HepG2 (cell line): ENCODE results near the gene WDR37. TPM values are rescaled to one million over a fixed set of nuclear protein-coding genes. Genes with fewer than 3 reads are reported as not detected.

Experiments used
- ATAC-seq: fragments of 200-7000 bp; cut with Tn5 transposase; 3 replicates; pipeline ENCODE4 v1.9.1; 2020; ENCODE audit warnings: mild to moderate bottlenecking, moderate library complexity
- BruUV-seq: library from RNA; stranded (reverse); fragments of 400-500 nt; replicated peaks from 2 replicates; lab custom pipeline; 2021; lab: Mats Ljungman, UMichigan
- CTCF ChIA-PET: fragments of 300-600 bp; formaldehyde crosslinking; extraction: SDS; loops from one replicate; lab custom pipeline; 2021; ENCODE audit warnings: low total read pairs, inconsistent platforms, low intra/inter-chr PET ratio; lab: Yijun Ruan, JAX
- POLR2A ChIA-PET: fragments of 350-600 bp; sonication (Branson Sonifier 250); formaldehyde crosslinking; loops from one replicate; lab custom pipeline; 2020; ENCODE audit warnings: antibody characterized with exemption, inconsistent platforms; lab: Yijun Ruan, JAX
- DNase-seq: peaks from one replicate; pipeline ENCODE4 v3.0.0-alpha.2; 2015; ENCODE audit warnings: low spot score
- FAIRE-seq: peaks from 3 replicates; lab custom pipeline; 2011; peaks lifted over from hg19 to GRCh38; lab: Jason Lieb, UNC
- H2AFZ ChIP-seq: one replicate; pipeline ENCODE4 v1.6.1; 2011; ENCODE audit warnings: low read length, inconsistent platforms
- H3K27ac ChIP-seq: fragments of 300-600 bp; 3 replicates; pipeline ENCODE4 v1.8.0; 2011; ENCODE audit warnings: mixed run types, mild to moderate bottlenecking, mixed read lengths, low read length, inconsistent platforms; ENCODE audit not compliant: insufficient read depth; ENCODE audit errors: extremely low read length
- H3K27me3 ChIP-seq, 2 experiments: fragments of 200-600 bp in 1 of 2; 2 replicates in 1 of 2; 3 replicates in 1 of 2; pipeline versions ENCODE4 v1.6.0 to v1.8.0; 2011; ENCODE audit warnings: low read length in 2 of 2, mild to moderate bottlenecking in 2 of 2, moderate library complexity in 2 of 2, inconsistent platforms in 1 of 2; ENCODE audit not compliant: insufficient read depth in 2 of 2, control insufficient read depth in 1 of 2
- H3K36me3 ChIP-seq, 2 experiments: fragments of 200-600 bp in 1 of 2; replicated peaks in 1 of 2; 2 replicates in 1 of 2; 3 replicates in 1 of 2; pipeline versions ENCODE4 v1.5.1 to v1.8.0; 2011; ENCODE audit warnings: low read length in 2 of 2, inconsistent platforms in 1 of 2; ENCODE audit not compliant: insufficient read depth in 2 of 2, control insufficient read depth in 1 of 2
- H3K4me1 ChIP-seq: 2 replicates; pipeline ENCODE4 v1.5.1; 2012; ENCODE audit warnings: low read length, inconsistent platforms; ENCODE audit not compliant: insufficient read depth
- H3K4me2 ChIP-seq: 2 replicates; pipeline ENCODE4 v1.6.0; 2011; ENCODE audit warnings: low read depth, low read length, inconsistent platforms
- H3K4me3 ChIP-seq, 3 experiments: fragments of 200-600 bp in 1 of 3; sonication (generic), shearing (Covaris generic) in 1 of 3; replicated peaks in 1 of 3; 2 replicates each; pipeline ENCODE4 v1.5.1; 2011 to 2016; ENCODE audit warnings: low read length in 3 of 3, inconsistent platforms in 2 of 3, low read depth in 2 of 3, mild to moderate bottlenecking in 2 of 3, control low read depth in 1 of 3, mixed read lengths in 1 of 3; ENCODE audit not compliant: insufficient read depth in 1 of 3
- H3K79me2 ChIP-seq: one replicate; pipeline ENCODE4 v1.6.1; 2011; ENCODE audit warnings: low read length, inconsistent platforms; ENCODE audit not compliant: insufficient read depth
- H3K9ac ChIP-seq: 2 replicates; pipeline ENCODE4 v1.6.0; 2011; ENCODE audit warnings: mild to moderate bottlenecking, low read depth, low read length, inconsistent platforms; ENCODE audit not compliant: insufficient read depth
- H3K9me3 ChIP-seq: 2 replicates; pipeline ENCODE4 v1.5.1; 2012; ENCODE audit warnings: mild to moderate bottlenecking, low read length
- H4K20me1 ChIP-seq: 2 replicates; pipeline ENCODE4 v1.6.0; 2011; ENCODE audit warnings: inconsistent platforms, mild to moderate bottlenecking, low read length, moderate library complexity; ENCODE audit not compliant: insufficient read depth
- ETV5 ChIP-seq: IDR thresholded peaks from 2 replicates; pipeline ENCODE4 v1.6.1; 2018; ENCODE audit warnings: missing biosample characterization, missing genetic modification reagents, inconsistent platforms, borderline replicate concordance
- GABPB1 ChIP-seq: IDR thresholded peaks from 2 replicates; pipeline ENCODE4 v1.6.1; 2016; ENCODE audit warnings: mild to moderate bottlenecking, missing genetic modification reagents, moderate library complexity, missing compliant biosample characterization
- KDM1A ChIP-seq: IDR thresholded peaks from 2 replicates; pipeline ENCODE4 v1.6.1; 2016; ENCODE audit warnings: missing compliant biosample characterization
- KDM2A ChIP-seq: sonication (generic); formaldehyde crosslinking; IDR thresholded peaks from 2 replicates; pipeline ENCODE4 v1.4.0; 2020; ENCODE audit warnings: low read depth, missing genetic modification reagents, borderline replicate concordance
- MED8 ChIP-seq: sonication (generic); formaldehyde crosslinking; IDR thresholded peaks from 2 replicates; pipeline ENCODE4 v1.8.1; 2023; ENCODE audit warnings: mild to moderate bottlenecking, missing genetic modification reagents; ENCODE audit not compliant: insufficient replicate concordance
- MIER3 ChIP-seq: IDR thresholded peaks from 2 replicates; pipeline ENCODE4 v1.6.1; 2016; ENCODE audit warnings: missing compliant biosample characterization, borderline replicate concordance
- MZF1 ChIP-seq: sonication (generic); formaldehyde crosslinking; IDR thresholded peaks from 2 replicates; pipeline ENCODE4 v1.8.1; 2023; ENCODE audit warnings: mild to moderate bottlenecking, missing genetic modification reagents, borderline replicate concordance
- PHF8 ChIP-seq: sonication (generic); formaldehyde crosslinking; IDR thresholded peaks from 2 replicates; pipeline ENCODE4 v1.5.0; 2020; ENCODE audit warnings: missing genetic modification reagents
- TARDBP ChIP-seq: sonication (generic); formaldehyde crosslinking; IDR thresholded peaks from 2 replicates; pipeline ENCODE4 v1.8.0; 2022; ENCODE audit warnings: mild to moderate bottlenecking, missing genetic modification reagents
- ZNF18 ChIP-seq: sonication (generic); formaldehyde crosslinking; IDR thresholded peaks from 2 replicates; pipeline ENCODE4 v1.8.0; 2022; ENCODE audit warnings: mild to moderate bottlenecking, missing genetic modification reagents; ENCODE audit not compliant: insufficient replicate concordance
- ZSCAN21 ChIP-seq: sonication (generic); formaldehyde crosslinking; IDR thresholded peaks from 2 replicates; pipeline ENCODE4 v1.8.0; 2022; ENCODE audit warnings: mild to moderate bottlenecking, missing genetic modification reagents, moderate library complexity, borderline replicate concordance
- WGBS: methylation state at CpG from one replicate; pipeline ENCODE4 v1.1.6; 2017; ENCODE audit warnings: low lambda C conversion rate; 5-methylcytosine and 5-hydroxymethylcytosine counted together
- in situ Hi-C: cut with HindIII; loops from 2 replicates; pipeline ENCODE4 v1.10.0; 2017; ENCODE audit warnings: low pct_unique_long_range_greater_than_20kb; ENCODE audit not compliant: extremely low pct_ligation_motif_present
- intact Hi-C: fragments of 100-400 bp; cut with micrococcal nuclease; formaldehyde crosslinking; loops from one replicate; pipeline ENCODE4 v1.10.0; 2022; ENCODE audit not compliant: unreplicated experiment
- polyA plus RNA-seq, 8 experiments: library from polyadenylated mRNA; depleted of rRNA in 3 of 8; stranded (reverse) in 7 of 8; unstranded in 1 of 8; fragments of >200 nt; fragmentation: Illumina TruSeq in 4 of 8; extraction: Trizol in 4 of 8; gene quantifications; 2 replicates each; pipeline versions ENCODE4 v1.2.1 to v1.2.3, GENCODE V29; 2011 to 2016; ENCODE audit warnings: low read depth in 4 of 8, missing spikeins in 1 of 8, mixed read lengths in 1 of 8; ENCODE audit not compliant: insufficient read depth in 1 of 8
- total RNA-seq, 5 experiments: library from RNA; depleted of rRNA; stranded (reverse); fragments of >200 nt; fragmentation: Illumina TruSeq; extraction: Trizol; gene quantifications; 2 replicates each; pipeline ENCODE4 v1.2.3, GENCODE V29; 2016; ENCODE audit warnings: low read depth in 1 of 5

WDR37 gene
- total and polyA plus RNA-seq, 2 of the 13 experiments (the other 11 are each of a cell fraction or from before 2014, with no cell fraction given): 5.9 to 7.5 TPM

GRCh38 chr10:1116051-1116450, 59.9 kb downstream of the WDR37 start (continued):
- TF ChIP-seq GABPB1 (CRISPR knock-in tag) (no peak), MIER3 (CRISPR knock-in tag) (no peak), ZNF18 (CRISPR knock-in tag) (no peak), KDM1A (CRISPR knock-in tag) (no peak), PHF8 (CRISPR knock-in tag) (no peak), MED8 (CRISPR knock-in tag) (no peak), KDM2A (CRISPR knock-in tag) (no peak), ZSCAN21 (CRISPR knock-in tag) (no peak), MZF1 (CRISPR knock-in tag) (no peak), TARDBP (CRISPR knock-in tag) (no peak)

- 96% methylated on average over 8 of the region's 10 CpGs for WGBS
- H3K27me3 ChIP-seq: no peaks in the 10 kb centered on the region
- intact Hi-C loops (no loop called here), in situ Hi-C loops (no loop called here)
- DNase-seq (no peak), FAIRE-seq (no peak), ATAC-seq (no peak)
- no peak for TF ChIP-seq ETV5
- no peak overlapping the region for H3K4me3 ChIP-seq
- H3K79me2 ChIP-seq: no peaks in the 10 kb centered on the region
- ChIA-PET POLR2A (no interaction called here), CTCF (no interaction called here)
- no TSS peak for BruUV-seq
- no peak overlapping the region for H2AFZ ChIP-seq
- no peaks in the 10 kb centered on the region for H4K20me1 ChIP-seq
- peaks cover 17 to 60% of the 10 kb centered on the region in 2 experiments for H3K36me3 ChIP-seq
- H3K9me3 ChIP-seq: no peaks in the 10 kb centered on the region
- H3K27ac ChIP-seq: no peak overlapping the region
- H3K9ac ChIP-seq: no peak overlapping the region
- no peak overlapping the region for H3K4me2 ChIP-seq
- H3K4me1 ChIP-seq: peaks cover 16% of the 10 kb centered on the region; the same call in 1 of the 2 replicates
Observed at GRCh38 chr10:1116696-1117280, 60.6 kb downstream of the WDR37 start.
